GM21723 (cell line): ENCODE results near the gene NNT.
"Not testable (repeated sequence)": the region's sequence is repeated elsewhere in the genome, so short reads cannot be mapped to it uniquely, and the experiment has no call there.

Experiments
- ATAC-seq: cut with Tn5 transposase; IDR thresholded peaks from one replicate; pipeline ENCODE4 v1.9.1; 2021; ENCODE audit warnings: mild to moderate bottlenecking, moderate library complexity; ENCODE audit not compliant: unreplicated experiment

The NNT gene

GRCh38 chr5:43602461-43603343 lies at the start of gene NNT:
TSS of gene NNT (plus strand) at chr5:43603180. CDS start at chr5:43609196, 6,016 bp downstream.
- peak; percentile 83 for ATAC-seq

DNA sequence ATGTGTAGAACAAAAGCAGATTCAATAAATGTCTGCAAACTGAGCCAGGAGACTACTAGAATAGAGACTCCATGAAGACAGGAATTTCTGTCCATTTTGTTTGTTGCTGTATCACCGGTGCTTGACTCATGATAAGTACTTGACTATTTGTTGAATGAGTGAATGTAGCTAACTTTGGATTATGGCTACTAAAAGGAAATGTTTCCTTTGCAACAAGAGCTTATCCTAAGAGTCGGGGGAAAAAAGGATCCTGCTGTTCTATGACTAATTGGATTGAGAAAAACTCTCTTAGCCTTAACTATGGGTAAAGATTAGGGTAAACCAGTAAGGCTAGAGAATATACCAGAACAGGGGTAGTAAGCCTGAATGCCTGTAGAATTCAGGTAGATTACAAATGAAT lies 49.6 kb upstream of the NNT start:
- ATAC-seq = no peak

- no peak for ATAC-seq
Measured at GRCh38 chr5:43554497-43554896, 48.5 kb upstream of the NNT start.

DNA sequence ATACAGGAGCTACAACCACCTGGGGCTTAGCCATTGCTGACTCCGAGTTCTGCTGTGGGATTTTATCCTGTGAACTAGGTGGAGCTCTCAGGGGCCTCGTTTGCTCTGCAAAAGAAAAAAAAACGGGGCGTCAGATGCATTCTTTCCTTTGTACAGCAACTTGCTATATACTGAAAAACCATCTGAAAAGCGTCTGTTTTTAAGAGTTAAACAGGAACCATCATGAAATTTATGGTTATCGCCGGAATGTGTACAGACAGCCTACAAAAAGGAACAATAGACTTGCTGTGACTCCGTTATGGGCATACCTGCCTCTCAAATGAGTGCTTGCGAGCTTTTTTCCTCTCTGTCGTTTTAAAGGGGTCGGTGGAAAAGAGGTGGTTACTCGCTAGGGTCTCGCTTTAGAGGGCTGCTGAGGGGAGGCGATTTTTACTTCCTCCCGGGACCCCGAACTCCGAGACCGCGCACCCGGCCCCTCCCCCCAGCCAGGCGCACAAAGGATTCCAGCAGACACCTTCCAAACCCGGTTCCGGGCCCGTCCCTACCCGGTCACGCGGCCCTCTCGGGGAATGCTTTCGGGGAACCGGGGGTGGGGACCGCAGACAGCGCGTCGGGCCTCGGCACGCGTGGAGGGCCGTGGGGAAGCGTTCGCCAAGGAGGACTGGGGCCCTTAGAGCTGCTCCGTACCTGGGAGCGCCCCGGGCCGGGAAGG lies 46.9 kb upstream of the NNT start:
- peak; percentile 40 for ATAC-seq

- peak; percentile 91 for ATAC-seq
Measured at GRCh38 chr5:43556607-43556856, 46.4 kb upstream of the NNT start.

GRCh38 chr5:43556857-43557542 lies 46.0 kb upstream of the NNT start, which contains the start of gene PAIP1:
TSS of gene PAIP1 (minus strand) at chr5:43557077. CDS start at chr5:43556846, 231 bp downstream.
- peak; percentile 79 for ATAC-seq

DNA sequence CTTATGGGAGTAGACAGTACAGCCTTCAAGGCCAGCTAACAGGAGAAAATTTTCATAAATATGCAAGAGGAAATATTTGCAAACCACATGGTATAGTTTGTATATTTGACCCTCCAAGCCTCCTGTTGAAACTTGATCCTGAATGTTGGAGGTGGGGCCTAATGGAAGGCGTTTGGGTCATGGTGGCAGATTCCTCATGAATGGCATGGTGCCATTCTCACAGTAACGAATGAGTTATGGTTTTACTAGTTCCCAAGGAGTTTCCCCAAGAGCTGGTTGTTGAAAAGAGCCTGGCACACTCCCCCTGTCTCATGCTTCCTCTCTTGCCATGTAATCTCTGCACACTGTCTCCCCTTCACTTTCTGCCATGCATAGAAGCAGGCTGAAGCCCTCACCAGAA lies 42.9 kb upstream of the NNT start:
- ATAC-seq = no peak

DNA sequence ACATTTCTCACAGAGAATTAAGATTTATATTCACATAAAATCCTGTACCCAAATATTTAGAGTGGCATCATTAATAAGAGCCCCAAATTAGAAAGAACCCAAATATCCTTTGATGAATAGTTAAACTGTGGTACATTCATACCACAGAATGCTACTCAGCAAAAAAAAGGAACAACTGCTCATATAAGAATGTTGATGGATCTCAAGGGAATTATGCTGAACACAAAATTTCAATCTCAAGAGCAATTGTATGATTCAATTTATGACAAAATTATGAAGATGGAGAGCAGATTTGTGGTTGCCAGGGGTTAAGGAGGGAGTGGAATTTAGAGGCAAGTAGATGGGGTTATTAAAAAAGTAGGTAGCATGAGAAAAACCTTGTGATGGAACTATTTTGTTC lies 41.6 kb upstream of the NNT start:
- ATAC-seq = no peak

- ATAC-seq = no peak
Measured at GRCh38 chr5:43563321-43563720, 39.7 kb upstream of the NNT start.

DNA sequence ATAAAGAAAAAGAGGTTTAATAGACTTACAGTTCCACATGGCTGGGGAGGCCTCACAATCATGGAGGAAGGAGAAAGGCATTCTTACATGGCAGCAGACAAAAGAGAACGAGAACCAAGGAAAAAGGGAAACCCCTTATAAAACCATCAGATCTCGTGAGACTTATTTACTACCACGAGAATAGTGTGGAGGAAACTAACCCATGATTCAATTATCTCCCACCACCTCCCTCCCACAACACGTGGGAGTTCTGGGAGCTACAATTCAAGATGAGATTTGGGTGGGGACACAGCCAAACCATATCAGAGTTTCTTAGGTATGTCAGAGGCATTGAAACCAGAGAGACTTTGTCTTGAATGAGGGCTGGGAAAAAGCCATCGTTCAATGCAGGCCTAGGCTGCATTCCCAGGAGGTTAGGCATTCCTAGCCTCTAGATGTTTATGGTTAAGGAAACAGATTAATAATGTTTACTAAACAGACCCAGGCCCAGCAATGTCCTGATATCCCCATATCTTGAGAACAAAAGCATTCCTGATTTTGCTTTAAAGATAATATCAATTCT lies 38.6 kb upstream of the NNT start:
- no peak for ATAC-seq

DNA sequence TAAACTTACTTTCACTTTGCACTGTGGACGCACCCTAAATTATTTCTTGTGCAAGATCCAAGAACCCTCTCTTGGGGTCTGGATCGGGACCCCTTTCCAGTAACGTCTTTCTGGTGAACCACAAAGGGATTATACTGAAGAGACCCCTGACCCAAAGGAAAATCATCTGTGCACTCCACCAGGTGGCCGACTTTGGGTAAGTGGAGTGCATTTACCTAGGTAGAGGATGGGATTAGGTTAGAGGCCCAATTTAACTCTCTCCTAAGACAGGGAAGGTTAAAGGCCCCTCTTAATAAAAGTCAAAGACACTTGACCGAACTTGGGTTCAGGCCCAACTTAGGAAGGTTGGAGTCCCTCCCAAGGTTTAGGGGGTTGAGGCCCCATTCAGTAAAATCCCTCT lies 37.9 kb upstream of the NNT start:
- no peak for ATAC-seq

DNA sequence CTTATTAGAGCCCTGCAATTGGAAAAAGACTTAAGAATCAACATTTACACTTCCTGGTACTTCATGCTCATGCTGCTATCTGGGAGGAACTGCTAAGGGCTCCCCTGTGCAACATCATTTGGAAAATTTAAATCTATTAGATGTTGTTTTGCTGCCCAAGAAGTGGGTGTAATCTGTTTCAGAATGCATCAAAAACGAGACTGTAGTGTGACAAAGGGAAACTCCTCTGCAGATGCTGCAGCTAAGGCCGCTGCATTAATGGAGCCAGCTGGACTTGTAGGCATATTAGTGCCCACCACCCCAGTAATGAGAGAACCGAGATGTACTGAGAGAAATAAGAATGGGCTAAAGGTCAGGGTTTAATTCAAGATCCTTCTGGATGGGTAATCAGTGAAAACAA lies 35.0 kb upstream of the NNT start:
- peak; percentile 68 for ATAC-seq

GRCh38 chr5:43569236-43569746 lies 33.7 kb upstream of the NNT start:
- no peak for ATAC-seq

DNA sequence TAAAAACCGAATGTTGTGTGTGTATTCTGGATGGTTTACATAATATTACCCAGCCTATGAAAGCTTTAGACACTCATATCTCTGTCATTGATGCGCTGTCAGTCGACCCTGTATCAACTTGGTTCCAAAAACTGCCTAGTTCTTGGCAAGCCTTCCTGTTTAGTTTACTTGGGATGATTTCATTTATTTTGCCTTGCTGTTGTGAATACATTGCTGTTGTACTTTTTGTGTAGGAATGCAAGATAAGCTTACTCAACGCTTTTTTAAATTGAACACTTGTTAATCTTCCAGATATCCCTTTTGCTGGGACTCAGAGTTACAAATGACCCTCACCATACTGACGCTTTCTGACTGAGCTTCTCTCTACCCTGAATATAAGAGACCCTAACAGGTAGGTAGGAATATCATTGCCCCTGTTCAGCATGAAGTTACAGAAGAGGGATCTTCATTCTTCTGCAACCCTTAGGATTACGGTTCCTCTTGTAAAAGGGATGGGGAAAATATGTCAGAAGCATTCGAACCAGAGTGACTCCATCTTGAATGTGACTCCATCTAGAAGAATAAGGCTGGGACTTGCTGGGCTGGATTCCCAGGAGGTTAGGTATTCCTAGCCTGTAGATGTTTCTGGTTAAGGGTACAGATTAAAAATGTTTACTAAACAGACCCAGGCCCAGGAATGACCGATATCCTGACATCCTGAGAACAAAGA lies 32.4 kb upstream of the NNT start:
- no peak for ATAC-seq

- no peak for ATAC-seq
Measured at GRCh38 chr5:43571237-43571636, 31.7 kb upstream of the NNT start.

DNA sequence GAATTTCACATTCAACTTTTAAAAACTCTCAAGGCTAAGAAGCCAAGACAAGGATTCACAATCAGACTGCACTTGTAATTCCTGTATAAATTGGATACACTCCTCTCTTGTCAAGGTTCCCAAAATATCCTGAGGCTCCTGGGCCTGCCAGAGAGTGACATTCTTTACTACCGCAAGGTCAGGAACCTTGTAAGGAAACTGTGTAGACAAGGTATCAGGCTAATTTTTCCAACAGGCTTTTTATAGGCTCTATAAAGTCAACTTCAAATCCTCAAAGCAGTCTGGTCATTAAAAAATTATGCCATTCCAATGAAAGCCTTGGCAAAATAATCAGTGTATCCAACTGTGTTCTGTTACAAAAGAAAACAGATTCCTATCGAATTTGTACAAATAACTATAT lies 30.6 kb upstream of the NNT start:
- ATAC-seq = no peak

- no peak for ATAC-seq
Measured at GRCh38 chr5:43573058-43573457, 29.9 kb upstream of the NNT start.

DNA sequence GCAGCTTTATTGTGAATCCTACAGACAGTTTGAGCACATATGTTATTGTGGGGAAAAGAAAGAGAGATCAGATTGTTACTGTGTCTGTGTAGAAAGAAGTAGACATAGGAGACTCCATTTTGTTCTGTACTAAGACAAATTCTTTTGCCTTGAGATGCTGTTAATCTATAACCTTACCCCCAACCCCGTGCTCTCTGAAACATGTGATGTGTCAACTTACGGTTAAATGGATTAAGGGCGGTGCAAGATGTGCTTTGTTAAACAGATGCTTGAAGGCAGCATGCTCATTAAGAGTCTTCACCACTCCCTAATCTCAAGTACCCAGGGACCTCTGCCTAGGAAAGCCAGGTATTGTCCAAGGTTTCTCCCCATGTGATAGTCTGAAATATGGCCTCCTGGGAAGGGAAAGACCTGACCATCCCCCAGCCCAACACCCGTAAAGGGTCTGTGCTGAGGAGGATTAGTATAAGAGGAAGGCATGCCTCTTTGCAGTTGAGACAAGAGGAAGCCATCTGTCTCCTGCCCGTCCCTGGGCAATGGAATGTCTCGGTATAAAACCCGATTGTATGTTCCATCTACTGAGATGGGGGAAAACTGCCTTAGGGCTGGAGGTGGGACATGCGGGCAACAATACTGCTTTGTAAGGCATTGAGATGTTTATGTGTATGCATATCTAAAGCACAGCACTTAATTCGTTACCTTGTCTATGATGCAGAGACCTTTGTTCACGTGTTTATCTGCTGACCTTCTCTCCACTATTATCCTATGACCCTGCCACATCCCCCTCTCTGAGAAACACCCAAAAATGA lies 22.4 kb upstream of the NNT start:
- ATAC-seq = not testable (repeated sequence)

- ATAC-seq = no peak
Measured at GRCh38 chr5:43581398-43581797, 21.6 kb upstream of the NNT start.
